ENCODE measurements around the gene EHBP1.

EHBP1 gene

GRCh38 chr2:62663920-62664795 lies 41.4 kb upstream of the EHBP1 start:
- Histone ChIP-seq H3K27ac (ENCODE audit: low read depth, low read length) (no peak overlapping the region), H3F3A (ENCODE audit: control insufficient read depth, insufficient read depth) (no peaks in the 10 kb centered on the region), H3K9me3 (ENCODE audit: control insufficient read depth, insufficient read depth, low read length) (no peaks in the 10 kb centered on the region), H3K36me3 (ENCODE audit: control insufficient read depth, low read length) (no peaks in the 10 kb centered on the region), H3K9me2 (replicated peaks; ENCODE audit: control insufficient read depth, low read length) (no peaks in the 10 kb centered on the region), H3K4me2 (ENCODE audit: low read length) (no peak overlapping the region), H3K27me3 (ENCODE audit: control insufficient read depth, low read length) (no peaks in the 10 kb centered on the region), H3K4me3 (ENCODE audit: low read length) (no peak overlapping the region), H4K20me1 (ENCODE audit: control insufficient read depth, insufficient read depth, low read depth, low read length) (no peaks in the 10 kb centered on the region), H3K4me1 (ENCODE audit: control insufficient read depth, low read length) (peaks cover 5% of the 10 kb centered on the region; the same call in 1 of the 2 replicates), H3K79me2 (ENCODE audit: control insufficient read depth, low read length) (no peaks in the 10 kb centered on the region)
- TF ChIP-seq CTCF (IDR thresholded peaks at IDR 0.05; ENCODE audit: low read depth, low read length, poor library complexity, severe bottlenecking) (no peak), EZH2phosphoT487 (IDR thresholded peaks at IDR 0.05; ENCODE audit: borderline replicate concordance, low read length) (no peak)

DNA sequence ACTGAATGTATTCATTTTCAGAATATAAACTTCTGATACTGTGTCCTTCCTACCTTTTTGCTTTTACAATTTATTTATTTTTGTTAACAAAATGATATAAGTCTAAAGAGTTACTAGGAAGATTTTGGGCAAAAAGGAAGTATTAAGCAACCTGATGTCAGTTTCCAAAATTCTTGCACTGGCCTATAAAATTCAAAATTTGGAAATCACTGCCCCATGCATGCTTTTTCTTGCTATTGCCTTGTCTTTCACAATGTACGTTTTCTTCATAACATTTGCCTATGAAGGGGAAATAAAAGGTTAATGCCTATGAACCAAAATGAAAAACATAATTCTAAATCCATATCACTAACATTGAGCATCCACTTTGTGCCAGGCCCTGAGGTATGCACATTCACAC lies 40.1 kb upstream of the EHBP1 start:
- Histone ChIP-seq H3F3A (ENCODE audit: control insufficient read depth, insufficient read depth) (no peaks in the 10 kb centered on the region), H3K27me3 (ENCODE audit: control insufficient read depth, low read length) (no peaks in the 10 kb centered on the region), H3K4me1 (ENCODE audit: control insufficient read depth, low read length) (no peaks in the 10 kb centered on the region), H3K9me3 (ENCODE audit: control insufficient read depth, insufficient read depth, low read length) (no peaks in the 10 kb centered on the region), H3K9me2 (replicated peaks; ENCODE audit: control insufficient read depth, low read length) (no peaks in the 10 kb centered on the region), H3K4me3 (ENCODE audit: low read length) (no peak overlapping the region), H3K27ac (ENCODE audit: low read depth, low read length) (no peak overlapping the region), H3K36me3 (ENCODE audit: control insufficient read depth, low read length) (no peaks in the 10 kb centered on the region), H3K4me2 (ENCODE audit: low read length) (no peak overlapping the region), H3K79me2 (ENCODE audit: control insufficient read depth, low read length) (no peaks in the 10 kb centered on the region), H4K20me1 (ENCODE audit: control insufficient read depth, insufficient read depth, low read depth, low read length) (no peaks in the 10 kb centered on the region)
- TF ChIP-seq EZH2phosphoT487 (IDR thresholded peaks at IDR 0.05; ENCODE audit: borderline replicate concordance, low read length) (no peak), CTCF (IDR thresholded peaks at IDR 0.05; ENCODE audit: low read depth, low read length, poor library complexity, severe bottlenecking) (no peak)

GRCh38 chr2:62669180-62669579 lies 36.3 kb upstream of the EHBP1 start:
- no peaks in the 10 kb centered on the region for H3K27me3 ChIP-seq (ENCODE audit: control insufficient read depth, low read length)

More at GRCh38 chr2:62669180-62669579, 36.3 kb upstream of the EHBP1 start:
- Histone ChIP-seq H3F3A (ENCODE audit: control insufficient read depth, insufficient read depth) (no peaks in the 10 kb centered on the region), H3K36me3 (ENCODE audit: control insufficient read depth, low read length) (no peaks in the 10 kb centered on the region), H3K9me2 (replicated peaks; ENCODE audit: control insufficient read depth, low read length) (no peaks in the 10 kb centered on the region), H3K4me1 (ENCODE audit: control insufficient read depth, low read length) (no peaks in the 10 kb centered on the region), H3K9me3 (ENCODE audit: control insufficient read depth, insufficient read depth, low read length) (no peaks in the 10 kb centered on the region), H3K4me2 (ENCODE audit: low read length) (no peak overlapping the region), H3K79me2 (ENCODE audit: control insufficient read depth, low read length) (no peaks in the 10 kb centered on the region), H4K20me1 (ENCODE audit: control insufficient read depth, insufficient read depth, low read depth, low read length) (no peaks in the 10 kb centered on the region), H3K4me3 (ENCODE audit: low read length) (no peak overlapping the region), H3K27ac (ENCODE audit: low read depth, low read length) (no peak overlapping the region)
- TF ChIP-seq CTCF (IDR thresholded peaks at IDR 0.05; ENCODE audit: low read depth, low read length, poor library complexity, severe bottlenecking) = no peak
- no peak for TF ChIP-seq EZH2phosphoT487 (IDR thresholded peaks at IDR 0.05; ENCODE audit: borderline replicate concordance, low read length)
